Epithelial cell of prostate (primary cell): ENCODE data around the gene SLC38A6.
A peak's percentile ranks its signal among the peaks of the same experiment; 100 is the strongest.

Experiments
- DNase-seq: peaks from one replicate; pipeline ENCODE4 v3.0.0-alpha.2; 2011; ENCODE audit warnings: low read depth, low spot score
- H3K27ac ChIP-seq: fragments of 450-650 bp; 2 replicates; pipeline ENCODE4 v1.5.1; 2017; ENCODE audit warnings: mild to moderate bottlenecking

SLC38A6 gene

DNA sequence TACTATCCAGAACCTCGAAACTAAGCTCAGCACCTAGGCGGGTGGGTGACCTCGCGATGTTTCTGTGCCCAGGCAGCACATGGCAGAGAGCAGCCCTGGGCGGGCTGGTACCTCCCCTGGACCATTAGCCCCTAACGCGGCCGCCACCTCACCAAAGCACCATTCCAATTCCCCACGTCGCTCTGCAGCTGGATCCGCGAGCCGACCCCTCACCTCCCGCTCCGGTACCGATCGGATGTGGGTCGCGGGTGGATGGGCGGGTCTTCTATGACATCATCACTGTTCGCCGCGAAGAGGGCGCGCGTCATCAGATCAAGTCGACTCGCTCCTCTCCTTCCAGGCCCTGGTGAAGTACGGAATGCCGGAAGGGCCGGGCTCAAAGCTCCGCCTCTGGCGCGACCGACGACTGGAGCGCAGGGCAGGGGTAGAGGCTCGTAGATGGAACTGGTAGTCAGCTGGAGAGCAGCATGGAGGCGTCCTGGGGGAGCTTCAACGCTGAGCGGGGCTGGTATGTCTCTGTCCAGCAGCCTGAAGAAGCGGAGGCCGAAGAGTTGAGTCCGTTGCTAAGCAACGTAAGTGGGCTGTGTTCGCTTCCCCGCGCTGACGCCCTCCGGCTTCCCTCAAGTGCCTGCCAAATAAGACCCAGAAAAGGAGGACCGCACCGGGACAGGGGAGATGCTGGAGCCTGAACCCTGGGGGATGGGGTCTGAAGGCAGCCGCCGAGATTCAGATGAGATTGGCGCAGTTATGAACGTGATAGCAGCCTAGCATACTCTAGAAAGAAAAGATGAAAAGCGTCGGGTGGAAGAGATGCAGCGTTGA is at the start of gene SLC38A6, which contains the start of gene TRMT5:
SLC38A6 (plus strand) TSS at position 435 of the 822 bp plus-strand sequence; CDS start at position 468, 33 bp downstream.
TRMT5 (minus strand) TSS at position 269 of the 822 bp plus-strand sequence; CDS start at position 163, 106 bp downstream.
- peak within 1 kb of the TSS; percentile 76 for H3K27ac ChIP-seq
- peak; percentile 77 for DNase-seq

- DNase-seq = no peak
- H3K27ac ChIP-seq = no peak overlapping the region
These were observed 47.0 kb upstream of the SLC38A6 start for GRCh38 chr14:60933920-60934655.

DNA sequence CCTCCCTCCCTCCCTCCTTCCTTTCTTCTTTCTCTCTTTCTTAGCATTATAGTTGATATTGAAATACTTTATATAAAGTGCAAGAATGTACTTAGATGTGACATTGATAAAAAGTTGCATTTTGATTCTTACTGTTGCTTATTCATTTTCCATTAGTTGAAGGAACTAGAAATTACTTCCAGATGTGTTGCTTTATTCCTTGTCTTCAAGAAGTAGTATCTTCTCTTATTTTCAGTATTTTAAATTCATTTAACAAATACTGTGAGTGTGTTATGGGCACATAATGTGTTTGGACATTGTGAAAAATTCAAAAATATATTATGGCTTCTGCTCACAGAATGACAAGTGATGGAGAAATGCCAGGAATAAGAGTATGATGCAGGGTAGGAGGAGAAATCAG is 45.7 kb upstream of the SLC38A6 start:
- DNase-seq = no peak
- H3K27ac ChIP-seq = no peak overlapping the region

DNA sequence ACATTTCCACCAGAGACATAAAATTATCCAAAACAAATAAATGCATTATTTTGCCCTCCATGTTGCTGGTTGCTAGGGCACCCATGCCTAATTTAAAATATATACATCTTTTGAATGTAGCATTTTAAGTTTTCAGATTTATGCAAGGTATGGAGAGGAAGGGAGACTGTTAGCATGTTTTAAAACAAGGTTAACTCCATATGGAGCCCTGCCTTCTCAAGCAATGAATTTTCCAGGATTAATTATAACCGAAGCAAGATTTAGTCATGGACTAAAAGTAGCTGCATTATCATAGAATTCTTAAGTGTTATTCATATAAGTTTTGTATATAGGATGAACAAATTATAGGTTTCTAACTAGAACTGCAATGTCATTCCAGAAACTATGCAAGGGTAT is 37.4 kb upstream of the SLC38A6 start:
- H3K27ac ChIP-seq = no peak overlapping the region
- DNase-seq = no peak

DNA sequence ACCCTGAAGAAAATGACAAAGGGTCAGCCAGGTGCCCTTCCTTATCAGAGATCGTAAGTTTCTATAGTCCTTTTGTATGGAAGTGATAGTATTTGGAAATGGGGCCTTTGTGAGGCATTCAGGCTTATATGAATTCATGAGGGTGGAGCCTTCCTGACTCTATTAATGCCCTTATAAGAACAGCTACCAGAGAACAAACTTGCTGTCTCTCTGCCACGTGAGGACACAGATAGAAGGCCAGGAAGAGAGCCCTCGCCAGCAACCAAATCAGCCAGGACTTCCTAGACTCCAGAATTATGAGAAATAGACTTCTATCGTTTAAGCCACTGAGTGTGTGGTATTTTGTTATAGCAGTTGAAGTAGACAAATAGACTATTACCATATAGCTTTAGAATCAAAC is 36.8 kb upstream of the SLC38A6 start:
- DNase-seq = no peak
- H3K27ac ChIP-seq = no peak overlapping the region

DNA sequence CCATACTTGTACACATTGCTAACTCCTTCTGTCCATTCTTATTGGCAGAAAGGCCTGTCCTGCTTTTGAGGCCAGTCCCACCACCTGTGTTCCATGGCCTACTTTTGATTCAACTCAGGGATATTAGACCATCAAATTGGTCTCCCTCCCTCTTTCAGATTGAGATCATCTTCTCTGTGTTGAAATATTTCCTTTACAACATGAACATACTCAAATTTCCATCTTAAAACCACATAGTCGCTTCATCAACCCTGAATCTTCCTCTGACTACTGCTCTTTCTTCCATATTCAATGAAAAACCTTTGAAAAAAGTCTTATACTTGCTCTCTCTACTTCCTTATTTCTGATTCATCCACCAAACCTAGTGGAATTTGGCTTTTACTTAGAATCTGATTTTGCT is 35.1 kb upstream of the SLC38A6 start:
- H3K27ac ChIP-seq = no peak overlapping the region
- no peak for DNase-seq

- DNase-seq = no peak
- no peak overlapping the region for H3K27ac ChIP-seq
These were observed 34.3 kb upstream of the SLC38A6 start for GRCh38 chr14:60946773-60947172.

- no peak overlapping the region for H3K27ac ChIP-seq
- DNase-seq = no peak
These were observed 29.1 kb upstream of the SLC38A6 start for GRCh38 chr14:60951776-60952435.

DNA sequence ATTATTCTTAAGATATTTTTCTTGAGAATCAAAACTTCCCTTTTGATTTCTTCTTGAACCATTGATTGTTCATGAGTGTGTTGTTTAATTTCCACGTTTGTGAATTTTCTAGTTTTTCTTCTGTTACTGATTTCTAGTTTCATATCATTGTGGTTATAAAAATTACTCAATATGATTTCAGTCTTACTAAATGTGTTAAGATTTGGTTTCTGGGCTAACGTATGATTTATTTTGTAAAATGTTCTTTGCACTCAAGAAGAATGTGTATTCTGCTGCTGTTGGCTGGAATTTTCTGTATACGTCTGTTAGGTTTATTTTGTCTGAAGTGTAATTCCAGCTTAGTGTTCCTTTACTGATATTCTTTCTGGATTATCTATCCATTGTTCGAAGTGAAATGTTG is 24.8 kb upstream of the SLC38A6 start:
- H3K27ac ChIP-seq = no peak overlapping the region
- no peak for DNase-seq

DNA sequence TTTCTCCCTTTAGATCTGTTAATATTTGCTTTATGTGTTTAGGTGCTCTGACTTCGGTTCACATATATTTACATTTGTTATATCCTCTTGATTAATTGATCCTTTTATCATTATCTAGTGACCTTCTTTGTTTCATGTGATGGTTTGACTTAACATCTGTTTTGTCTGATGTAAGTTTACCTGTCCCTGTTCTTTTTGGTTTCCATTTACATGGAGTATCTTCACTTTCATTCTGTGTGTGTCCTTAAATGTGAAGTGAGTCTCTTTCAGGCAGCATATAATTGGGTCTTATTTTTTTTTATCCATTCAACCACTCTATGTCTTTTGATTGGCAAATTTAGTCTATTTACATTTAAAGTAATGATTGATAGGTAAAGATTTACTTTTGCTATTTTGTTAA is 24.4 kb upstream of the SLC38A6 start:
- no peak overlapping the region for H3K27ac ChIP-seq
- DNase-seq = no peak

DNA sequence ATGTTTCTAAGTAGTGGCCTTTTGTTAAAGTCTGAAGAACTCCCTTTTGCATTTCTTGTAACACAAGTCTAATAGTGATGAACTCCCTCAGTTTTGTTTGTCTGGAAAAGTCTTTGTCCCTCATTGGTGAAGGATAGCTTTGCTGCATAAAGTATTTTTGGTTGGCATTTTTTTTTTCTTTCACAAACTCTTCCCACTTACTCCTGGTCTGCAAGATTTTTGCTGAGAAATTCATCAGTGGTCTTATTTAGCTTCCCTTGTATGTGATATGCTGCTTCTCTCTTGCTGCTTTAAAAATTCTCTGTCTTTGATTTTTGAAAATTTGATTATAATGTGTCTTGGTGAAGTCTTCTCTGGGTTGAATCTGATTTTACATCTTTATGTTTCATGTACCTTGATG is 22.9 kb upstream of the SLC38A6 start:
- no peak overlapping the region for H3K27ac ChIP-seq
- DNase-seq = no peak

DNA sequence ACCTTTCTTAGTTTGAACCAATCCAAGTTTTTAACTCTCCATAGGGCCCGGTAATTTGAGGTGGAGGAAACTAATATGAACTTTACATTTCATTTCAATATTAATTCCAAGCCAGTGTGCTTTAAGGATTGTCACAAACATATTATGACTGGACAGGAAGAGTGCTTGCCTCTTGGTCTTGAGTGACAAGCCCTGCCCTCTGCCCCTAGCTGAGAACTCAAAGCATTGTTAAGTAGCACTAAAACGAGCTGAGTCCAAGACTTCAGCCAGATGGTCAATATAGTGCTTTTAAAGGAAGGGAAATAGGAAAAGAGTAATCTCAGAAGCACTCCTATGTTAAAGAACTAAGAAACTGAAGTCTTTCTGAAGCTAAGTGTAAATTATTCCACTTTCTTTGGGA is 17.3 kb upstream of the SLC38A6 start:
- H3K27ac ChIP-seq = no peak overlapping the region
- no peak for DNase-seq

DNA sequence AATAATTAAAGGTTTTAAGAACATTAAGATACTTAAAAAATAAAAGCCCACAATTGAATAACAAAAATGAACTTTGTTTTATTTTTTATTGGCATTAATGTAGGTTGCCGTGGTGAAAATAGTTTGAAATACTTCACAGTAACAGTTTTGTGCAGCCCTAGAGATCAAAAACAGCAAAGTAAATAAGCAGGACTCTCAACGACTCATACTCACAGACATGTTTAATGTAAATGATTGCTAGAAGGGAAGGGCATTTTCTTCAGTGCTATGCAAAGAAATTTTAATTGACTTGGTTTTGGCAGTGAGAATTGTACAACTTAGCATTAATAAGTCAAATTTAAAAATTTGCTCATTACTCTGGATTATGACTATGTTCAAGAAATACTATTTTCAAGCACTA is 16.1 kb upstream of the SLC38A6 start:
- H3K27ac ChIP-seq = no peak overlapping the region
- DNase-seq = no peak

DNA sequence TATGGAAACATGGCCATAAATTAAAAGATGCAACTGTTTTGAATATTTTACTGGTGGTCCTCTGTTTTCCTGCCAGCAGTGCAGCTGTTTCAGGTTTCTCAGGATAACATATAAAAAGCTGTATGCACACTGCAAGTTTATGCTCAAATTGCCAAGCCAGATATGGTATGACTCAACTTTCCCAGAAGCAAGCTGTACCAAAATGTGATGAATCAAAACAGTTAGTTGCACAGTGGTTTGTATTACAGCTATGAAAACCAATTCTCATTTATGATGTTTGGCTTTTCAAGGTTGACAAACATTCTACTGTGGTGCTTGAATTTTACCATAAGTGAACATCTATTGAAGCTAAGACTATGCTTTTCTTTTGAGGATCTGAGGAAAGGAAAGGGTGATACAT is 15.6 kb upstream of the SLC38A6 start:
- no peak for DNase-seq
- no peak overlapping the region for H3K27ac ChIP-seq

DNA sequence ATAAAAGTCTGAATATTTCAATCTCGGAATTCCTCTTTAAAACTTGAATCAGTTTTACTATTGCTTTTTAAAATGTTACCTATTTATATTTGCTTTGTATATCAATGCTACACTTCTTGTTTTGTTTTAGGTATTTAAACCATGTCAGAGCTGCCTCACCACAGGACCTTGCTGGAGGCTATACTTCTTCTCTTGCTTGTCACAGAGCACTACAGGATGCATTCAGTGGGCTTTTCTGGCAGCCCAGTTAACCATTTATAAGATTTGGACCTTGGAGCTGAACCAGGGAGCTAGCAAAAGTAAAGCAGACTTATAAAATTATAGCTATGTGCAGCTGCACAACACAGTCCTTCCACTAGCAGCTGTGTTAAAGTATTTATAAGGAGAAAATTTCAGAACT is 12.9 kb upstream of the SLC38A6 start:
- DNase-seq = no peak
- peak overlapping the region; percentile 44 for H3K27ac ChIP-seq

DNA sequence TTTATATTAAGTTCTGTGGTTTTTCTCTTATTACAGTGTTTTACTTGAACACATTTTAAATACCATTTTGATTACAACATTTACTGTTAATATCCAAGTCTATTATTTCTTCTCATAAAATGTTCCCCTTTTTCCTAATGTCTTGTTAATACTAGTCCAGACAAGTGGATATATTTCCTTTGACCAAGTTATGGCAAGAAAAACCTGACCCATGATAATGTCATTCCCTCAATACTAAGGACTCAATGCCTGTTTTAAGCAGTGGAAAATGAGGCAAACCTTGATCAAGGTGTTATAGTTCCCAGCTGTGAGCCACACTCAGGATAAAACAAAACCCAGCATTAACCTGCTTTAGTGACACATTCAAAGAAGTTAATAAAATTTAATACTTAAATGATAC is 12.4 kb upstream of the SLC38A6 start:
- H3K27ac ChIP-seq = peak overlapping the region; percentile 44

DNA sequence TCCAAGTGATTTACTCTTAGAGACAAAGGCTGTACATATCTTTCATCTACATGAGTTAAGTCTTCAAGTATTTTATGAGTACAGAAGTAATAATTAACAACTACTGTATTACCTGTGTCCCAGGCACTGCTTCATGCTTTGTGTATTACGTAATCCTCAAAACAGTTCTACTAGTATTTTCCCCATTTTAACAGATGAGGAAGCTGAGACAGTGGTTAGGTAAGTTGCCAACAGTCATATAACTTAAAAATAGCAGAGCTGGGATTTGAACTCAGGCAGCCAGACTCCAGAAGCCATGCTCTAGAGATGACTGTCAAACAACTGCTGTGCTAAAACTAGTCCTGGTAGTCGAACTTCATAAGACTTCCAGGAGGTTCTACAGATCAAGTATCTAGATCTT is 10.9 kb upstream of the SLC38A6 start:
- DNase-seq = no peak
- H3K27ac ChIP-seq = peak overlapping the region; percentile 44

More for the DNA sequence above, 12.4 kb upstream of the SLC38A6 start:
- DNase-seq = no peak

DNA sequence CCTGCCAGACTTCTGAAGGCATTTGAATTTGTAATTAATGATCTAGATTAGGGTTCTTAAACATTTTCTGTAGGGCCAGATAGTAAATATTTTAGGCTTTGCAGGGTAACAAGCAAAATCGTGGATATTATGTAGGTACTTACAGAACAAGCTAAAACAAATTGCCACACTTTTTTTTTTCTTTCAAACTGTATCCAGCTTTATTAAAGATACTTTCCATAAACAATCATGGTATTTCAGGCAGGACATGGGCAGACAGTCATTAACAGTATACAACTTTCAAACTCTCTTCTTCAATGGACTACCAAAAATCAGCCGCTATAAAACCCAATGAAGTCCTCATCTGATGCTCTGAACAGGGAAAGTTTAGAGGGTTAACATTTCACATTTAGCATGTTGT is 9.8 kb upstream of the SLC38A6 start:
- no peak overlapping the region for H3K27ac ChIP-seq
- DNase-seq = no peak

- no peak for DNase-seq
- no peak overlapping the region for H3K27ac ChIP-seq
These were observed 8.8 kb upstream of the SLC38A6 start for GRCh38 chr14:60972295-60972694.

DNA sequence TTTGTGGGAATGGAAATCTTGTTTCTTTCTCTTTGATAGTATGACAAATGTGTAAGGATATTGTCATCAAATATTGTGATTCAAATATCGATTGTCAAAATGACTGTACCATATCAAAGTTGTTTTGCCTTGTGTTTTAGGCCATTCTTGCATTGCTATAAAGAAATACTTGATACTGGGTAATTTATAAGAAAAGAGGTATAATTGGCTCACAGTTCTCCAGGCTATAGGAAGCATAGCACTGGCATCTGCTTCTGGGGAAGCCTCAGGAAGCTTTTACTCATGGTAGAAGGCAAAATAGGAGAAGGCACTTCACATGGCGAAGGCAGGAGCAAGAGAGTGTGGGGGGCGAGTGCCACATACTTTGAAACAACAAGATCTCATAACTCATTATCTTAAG is 8.0 kb upstream of the SLC38A6 start:
- DNase-seq = no peak
- no peak overlapping the region for H3K27ac ChIP-seq

GRCh38 chr14:60974090-60974651 is 6.9 kb upstream of the SLC38A6 start:
- DNase-seq = no peak
- H3K27ac ChIP-seq = no peak overlapping the region
